B cell (primary cell): ENCODE measurements around the gene HBS1L. TPM values are rescaled to one million over a fixed set of nuclear protein-coding genes. Genes with fewer than 3 reads are reported as not detected.

ENCODE experiments used
- ATAC-seq: fragments of 200-7000 bp; cut with Tn5 transposase; one replicate; pipeline ENCODE4 v1.10.0; 2021; ENCODE audit warnings: low read depth, mild to moderate bottlenecking, moderate number of reproducible peaks, moderate library complexity
- CTCF ChIA-PET: fragments of 350-600 bp; sonication (Branson Sonifier 250); formaldehyde crosslinking; loops from one replicate; lab custom pipeline; 2021; ENCODE audit warnings: antibody characterized with exemption, inconsistent platforms; lab: Charles Lee
- POLR2A ChIA-PET: fragments of 350-600 bp; sonication (Branson Sonifier 250); formaldehyde crosslinking; loops from one replicate; lab custom pipeline; 2021; ENCODE audit warnings: antibody characterized with exemption; lab: Charles Lee
- DNase-seq: peaks from one replicate; pipeline ENCODE4 v3.0.0; 2013
- H2AFZ ChIP-seq: 2 replicates; pipeline ENCODE4 v1.6.1; 2012; ENCODE audit warnings: mild to moderate bottlenecking, low read depth, low read length; ENCODE audit not compliant: insufficient read depth, poor library complexity, severe bottlenecking
- H3K27ac ChIP-seq, 2 donors: 1 replicate in 1 of 2; 2 replicates in 1 of 2; pipeline ENCODE4 v1.5.1; 2012 to 2013; ENCODE audit warnings: low read length in 2 of 2, mild to moderate bottlenecking in 2 of 2, moderate library complexity in 1 of 2
- H3K27me3 ChIP-seq, 4 experiments: fragments of 200-600 bp in 1 of 4; sonication (generic) in 1 of 4; replicated peaks in 1 of 4; 1 replicate in 2 of 4; 2 replicates in 2 of 4; pipeline versions ENCODE4 v1.6.1 to v1.7.0; 2013 to 2016; ENCODE audit warnings: low read length in 3 of 4, mild to moderate bottlenecking in 2 of 4, mixed read lengths in 1 of 4, moderate library complexity in 1 of 4; ENCODE audit not compliant: insufficient read depth in 4 of 4, control insufficient read depth in 3 of 4; ENCODE audit errors: control extremely low read depth in 1 of 4
- H3K36me3 ChIP-seq, 2 experiments: replicated peaks in 1 of 2; 1 replicate in 1 of 2; 2 replicates in 1 of 2; pipeline versions ENCODE4 v1.6.1 to v1.7.1; 2013; ENCODE audit warnings: low read length in 1 of 2; ENCODE audit not compliant: insufficient read depth in 2 of 2, control insufficient read depth in 1 of 2; ENCODE audit errors: control extremely low read depth in 1 of 2, extremely low read depth in 1 of 2
- H3K4me1 ChIP-seq, 2 donors: fragments of 200-600 bp in 1 of 2; sonication (generic) in 1 of 2; 1 replicate in 1 of 2; 2 replicates in 1 of 2; pipeline versions ENCODE4 v1.5.1 to v1.6.1; 2013 to 2017; ENCODE audit warnings: low read length in 2 of 2; ENCODE audit not compliant: control insufficient read depth in 2 of 2, insufficient read depth in 2 of 2
- H3K4me2 ChIP-seq: replicated peaks from 2 replicates; pipeline ENCODE3; 2012; ENCODE audit warnings: mild to moderate bottlenecking, low read depth, low read length; ENCODE audit not compliant: poor library complexity, severe bottlenecking
- H3K4me3 ChIP-seq, 5 experiments: fragments of 200-600 bp in 1 of 5; sonication (generic) in 1 of 5; 1 replicate in 3 of 5; 2 replicates in 2 of 5; pipeline versions ENCODE4 v1.5.1 to v1.7.0; 2011 to 2016; ENCODE audit warnings: low read length in 4 of 5, mild to moderate bottlenecking in 4 of 5, low read depth in 2 of 5, control low read depth in 1 of 5, moderate library complexity in 1 of 5; ENCODE audit not compliant: insufficient read depth in 1 of 5; ENCODE audit errors: control extremely low read depth in 1 of 5, extremely low read depth in 1 of 5
- H3K79me2 ChIP-seq: fragments of 200-600 bp; sonication (generic); one replicate; pipeline ENCODE4 v1.6.0; 2016; ENCODE audit warnings: low read length; ENCODE audit not compliant: control insufficient read depth, insufficient read depth
- H3K9ac ChIP-seq: fragments of 200-600 bp; sonication (generic); 2 replicates; pipeline ENCODE4 v1.6.1; 2017; ENCODE audit warnings: mild to moderate bottlenecking, low read length, moderate library complexity
- H3K9me3 ChIP-seq, 3 donors: one replicate each; pipeline versions ENCODE4 v1.6.1 to v1.7.1; 2013; ENCODE audit warnings: low read length in 2 of 3; ENCODE audit not compliant: control insufficient read depth in 2 of 3, insufficient read depth in 1 of 3; ENCODE audit errors: control extremely low read depth in 1 of 3
- H4K20me1 ChIP-seq: 2 replicates; pipeline ENCODE4 v1.6.0; 2012; ENCODE audit warnings: mild to moderate bottlenecking, low read length; ENCODE audit not compliant: insufficient read depth, control insufficient read depth, poor library complexity, severe bottlenecking
- H3K27ac Mint-ChIP-seq: one replicate; pipeline ENCODE4 v1.8.0; 2021; ENCODE audit warnings: mixed read lengths
- H3K27me3 Mint-ChIP-seq: one replicate; pipeline ENCODE4 v1.8.0; 2021; ENCODE audit warnings: mixed read lengths
- H3K4me1 Mint-ChIP-seq: one replicate; pipeline ENCODE4 v1.8.0; 2021; ENCODE audit warnings: mixed read lengths
- H3K4me3 Mint-ChIP-seq: one replicate; pipeline ENCODE4 v1.8.0; 2021; ENCODE audit warnings: mixed read lengths
- H3K9me3 Mint-ChIP-seq: one replicate; pipeline ENCODE4 v1.8.0; 2022; ENCODE audit warnings: mixed read lengths; ENCODE audit not compliant: insufficient read depth
- CTCF ChIP-seq: fragments of 200-600 bp; IDR thresholded peaks from one replicate; pipeline ENCODE4 v1.8.0; 2022; ENCODE audit warnings: antibody characterized with exemption, mild to moderate bottlenecking
- EZH2 ChIP-seq: IDR thresholded peaks from 2 replicates; pipeline ENCODE4 v1.6.1; 2012; ENCODE audit warnings: borderline replicate concordance, low read depth, mild to moderate bottlenecking, moderate library complexity, low read length; ENCODE audit not compliant: insufficient read depth, poor library complexity, severe bottlenecking
- WGBS: methylation state at CpG from one replicate; pipeline ENCODE4 v1.1.5; 2013; ENCODE audit warnings: missing lambda C conversion rate; ENCODE audit not compliant: insufficient coverage; 5-methylcytosine and 5-hydroxymethylcytosine counted together
- intact Hi-C: fragments of 100-400 bp; cut with micrococcal nuclease; formaldehyde crosslinking; loops from one replicate; pipeline ENCODE4 v1.10.0; 2022
- polyA plus RNA-seq: library from polyadenylated mRNA; depleted of rRNA; stranded (reverse); fragments of >200 nt; gene quantifications from 2 replicates; pipeline ENCODE4 v1.2.3, GENCODE V29; 2012
- total RNA-seq, 2 donors: library from RNA; stranded (reverse); fragments of 120-200 nt in 1 of 2; gene quantifications; 1 replicate in 1 of 2; 2 replicates in 1 of 2; pipeline versions ENCODE4 v1.2.3 to v1.2.4, GENCODE V29; 2013 to 2022

HBS1L gene
- total and polyA plus RNA-seq, 2 donors (not counting 1 experiment from before 2014, with no cell fraction given), result 10.3 to 58.2 TPM

DNA sequence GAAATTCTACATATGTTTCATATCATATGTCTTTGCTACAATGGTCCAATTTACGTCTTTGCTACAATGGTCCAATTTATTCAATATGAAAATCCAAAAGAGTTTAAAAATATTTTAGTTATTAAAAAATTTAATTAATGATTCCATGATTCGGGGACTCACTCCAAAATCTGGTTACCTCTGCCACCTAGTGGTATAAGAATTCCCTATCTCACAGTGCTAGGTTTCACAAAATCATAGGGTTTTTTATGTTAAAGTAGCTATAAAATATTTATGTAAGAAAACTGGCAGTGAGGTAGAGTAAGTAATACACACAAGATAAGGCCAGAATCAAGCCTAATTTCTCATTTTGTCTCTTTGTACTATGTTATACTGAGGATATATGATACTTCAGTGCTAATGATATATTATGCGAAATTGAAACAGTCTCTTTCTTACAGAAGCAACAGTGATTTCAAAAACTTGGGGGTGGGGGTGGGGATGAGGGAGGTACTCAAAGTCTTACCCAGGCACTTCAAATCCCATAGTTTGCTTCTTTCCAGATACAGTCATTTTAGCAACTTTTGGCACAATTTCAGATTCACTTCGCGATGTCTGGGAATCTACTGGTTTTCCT is 52.3 kb downstream of the HBS1L start:
- peak; percentile 74 for TF ChIP-seq CTCF
- no peak for TF ChIP-seq EZH2
- Mint-ChIP-seq H3K27ac (no peak overlapping the region), H3K4me3 (no peak overlapping the region), H3K27me3 (no peaks in the 10 kb centered on the region), H3K9me3 (no peaks in the 10 kb centered on the region), H3K4me1 (peaks cover 8% of the 10 kb centered on the region)
- H4K20me1 ChIP-seq, result no peaks in the 10 kb centered on the region
- no peaks in the 10 kb centered on the region for H3K9me3 ChIP-seq
- H3K4me2 ChIP-seq, result peak overlapping the region; percentile 21
- H3K9ac ChIP-seq, result no peak overlapping the region
- H3K4me1 ChIP-seq, result peaks cover 3 to 4% of the 10 kb centered on the region in 2 donors
- H3K4me3 ChIP-seq, result no peak overlapping the region
- no peak overlapping the region for H3K27ac ChIP-seq
- CTCF ChIA-PET, result interaction anchor here (0.8 to 2.1 kb wide), 5 partner anchors 9 to 846 kb away, joined by 3 to 7 read pairs (median 3); no protein-coding TSS in a partner anchor
- DNase-seq, result peak; percentile 26
- no CpG with 5 or more reads among the region's 5 CpGs for WGBS
- no peaks in the 10 kb centered on the region for H3K27me3 ChIP-seq
- H3K79me2 ChIP-seq, result no peaks in the 10 kb centered on the region
- intact Hi-C loops, result no loop called here
- ATAC-seq, result no peak
- POLR2A ChIA-PET, result no interaction called here
- no peak overlapping the region for H2AFZ ChIP-seq
- H3K36me3 ChIP-seq, result peaks cover 9 to 11% of the 10 kb centered on the region in 2 experiments

DNA sequence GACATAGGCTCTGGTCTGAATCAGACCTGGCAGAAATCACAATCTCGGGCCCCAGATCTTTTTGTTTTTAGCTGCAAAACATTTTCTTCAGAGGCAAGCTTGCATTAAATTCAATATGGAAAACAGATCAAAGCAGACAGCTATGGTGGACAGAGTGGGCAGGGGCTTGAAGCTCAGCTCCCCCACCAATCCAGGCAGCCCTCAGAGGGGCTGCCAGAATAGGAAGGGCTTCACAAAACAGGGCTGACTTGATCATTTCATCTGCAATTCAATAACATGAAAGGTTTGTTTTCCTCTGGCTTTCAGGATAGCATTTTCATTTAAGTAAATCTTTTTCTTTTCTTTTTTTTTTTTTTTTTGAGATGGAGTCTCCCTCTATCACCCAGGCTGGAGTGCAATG is 55.5 kb downstream of the HBS1L start:
- POLR2A ChIA-PET, result no interaction called here
- H3K36me3 ChIP-seq, result peaks cover 12 to 32% of the 10 kb centered on the region in 2 experiments
- TF ChIP-seq EZH2 (no peak), CTCF (no peak)
- DNase-seq (no peak), ATAC-seq (no peak)
- no peaks in the 10 kb centered on the region for H3K27me3 Mint-ChIP-seq
- no peak overlapping the region for H3K4me2 ChIP-seq
- H3K9me3 ChIP-seq, result no peaks in the 10 kb centered on the region
- H3K4me3 ChIP-seq, result no peak overlapping the region
- H4K20me1 ChIP-seq, result no peaks in the 10 kb centered on the region
- no peak overlapping the region for H3K9ac ChIP-seq
- no peak overlapping the region for H3K27ac ChIP-seq
- no peak overlapping the region for H3K4me3 Mint-ChIP-seq
- CTCF ChIA-PET, result no interaction called here
- H3K27me3 ChIP-seq, result no peaks in the 10 kb centered on the region
- intact Hi-C loops, result no loop called here
- H3K9me3 Mint-ChIP-seq, result no peaks in the 10 kb centered on the region
- 100% methylated on average over 1 of the region's 1 CpG for WGBS
- peaks cover 8% of the 10 kb centered on the region for H3K4me1 Mint-ChIP-seq
- H3K27ac Mint-ChIP-seq, result no peak overlapping the region
- no peaks in the 10 kb centered on the region for H3K79me2 ChIP-seq
- no peak overlapping the region for H2AFZ ChIP-seq
- H3K4me1 ChIP-seq, result peaks cover 3 to 4% of the 10 kb centered on the region in 2 donors
